Esophagus muscularis mucosa (tissue), 4 donors: Measurements from ENCODE around the gene FDX1. TPM values are rescaled to one million over a fixed set of nuclear protein-coding genes. Genes with fewer than 3 reads are reported as not detected.

ENCODE experiments used
- DNase-seq: peaks from one replicate; pipeline ENCODE4 v3.0.0-alpha.2; 2017; ENCODE audit errors: extremely low spot score
- H3K27ac ChIP-seq, 4 donors: fragments of 200-600 bp; sonication (generic); replicated peaks in 1 of 4; 1 replicate in 3 of 4; 2 replicates in 1 of 4; pipeline ENCODE4 v1.5.1; 2016 to 2019; ENCODE audit warnings: mild to moderate bottlenecking in 1 of 4
- H3K27me3 ChIP-seq, 4 donors: fragments of 200-600 bp; sonication (generic); one replicate each; pipeline versions ENCODE4 v1.5.1 to v1.6.0; 2016 to 2019
- H3K36me3 ChIP-seq, 4 donors: fragments of 200-600 bp; sonication (generic); one replicate each; pipeline ENCODE4 v1.5.1; 2016 to 2019
- H3K4me1 ChIP-seq, 4 donors: fragments of 200-600 bp; sonication (generic); one replicate each; pipeline ENCODE4 v1.5.1; 2016 to 2019
- H3K4me3 ChIP-seq, 4 donors: fragments of 200-600 bp; sonication (generic); 1 replicate in 2 of 4; 2 replicates in 2 of 4; pipeline ENCODE4 v1.5.1; 2016 to 2019; ENCODE audit warnings: mild to moderate bottlenecking in 4 of 4, moderate library complexity in 1 of 4
- H3K9me3 ChIP-seq, 4 donors: fragments of 200-600 bp; sonication (generic); 1 replicate in 3 of 4; 2 replicates in 1 of 4; pipeline ENCODE4 v1.5.1; 2016 to 2019
- EP300 ChIP-seq: sonication (generic); formaldehyde crosslinking; IDR thresholded peaks from one replicate; pipeline ENCODE4 v1.6.1; 2017; ENCODE audit warnings: antibody characterized with exemption
- POLR2A ChIP-seq: fragments of 450-650 bp; IDR thresholded peaks from one replicate; pipeline ENCODE4 v1.6.1; 2017; ENCODE audit warnings: antibody characterized with exemption, moderate library complexity, mild to moderate bottlenecking, low read depth
- POLR2AphosphoS5 ChIP-seq, 2 donors: sonication (generic); formaldehyde crosslinking; IDR thresholded peaks; one replicate each; pipeline ENCODE4 v1.6.1; 2017; ENCODE audit warnings: antibody characterized with exemption in 2 of 2
- WGBS: methylation state at CpG from one replicate; pipeline ENCODE4 v1.1.5; 2018; 5-methylcytosine and 5-hydroxymethylcytosine counted together
- intact Hi-C: fragments of 100-400 bp; cut with DNase I; formaldehyde crosslinking; loops from one replicate; pipeline ENCODE4 v1.15.1; 2023
- total RNA-seq, 4 donors: library from RNA; depleted of rRNA; stranded (reverse); fragments of >200 nt; gene quantifications; one replicate each; pipeline versions ENCODE4 v1.1.0 to v1.2.1, GENCODE V29; 2016
- TF ChIP-seq, protein P1 (sequence below), 3 experiments: fragments of 200-600 bp in 2 of 3; fragments of 450-650 bp in 1 of 3; sonication (generic) in 2 of 3; IDR thresholded peaks; one replicate each; pipeline ENCODE4 v1.5.1; 2017 to 2019; ENCODE audit warnings: antibody characterized with exemption in 3 of 3, mild to moderate bottlenecking in 2 of 3, moderate library complexity in 1 of 3

FDX1 gene
- total RNA-seq, 4 donors from 2014 or later: 12.0 to 15.7 (median 13.6) TPM

- TF ChIP-seq POLR2AphosphoS5 (IDR thresholded peaks at IDR 0.05) (no peak), POLR2A (no peak), EP300 (no peak)
- TF ChIP-seq, protein P1, sequence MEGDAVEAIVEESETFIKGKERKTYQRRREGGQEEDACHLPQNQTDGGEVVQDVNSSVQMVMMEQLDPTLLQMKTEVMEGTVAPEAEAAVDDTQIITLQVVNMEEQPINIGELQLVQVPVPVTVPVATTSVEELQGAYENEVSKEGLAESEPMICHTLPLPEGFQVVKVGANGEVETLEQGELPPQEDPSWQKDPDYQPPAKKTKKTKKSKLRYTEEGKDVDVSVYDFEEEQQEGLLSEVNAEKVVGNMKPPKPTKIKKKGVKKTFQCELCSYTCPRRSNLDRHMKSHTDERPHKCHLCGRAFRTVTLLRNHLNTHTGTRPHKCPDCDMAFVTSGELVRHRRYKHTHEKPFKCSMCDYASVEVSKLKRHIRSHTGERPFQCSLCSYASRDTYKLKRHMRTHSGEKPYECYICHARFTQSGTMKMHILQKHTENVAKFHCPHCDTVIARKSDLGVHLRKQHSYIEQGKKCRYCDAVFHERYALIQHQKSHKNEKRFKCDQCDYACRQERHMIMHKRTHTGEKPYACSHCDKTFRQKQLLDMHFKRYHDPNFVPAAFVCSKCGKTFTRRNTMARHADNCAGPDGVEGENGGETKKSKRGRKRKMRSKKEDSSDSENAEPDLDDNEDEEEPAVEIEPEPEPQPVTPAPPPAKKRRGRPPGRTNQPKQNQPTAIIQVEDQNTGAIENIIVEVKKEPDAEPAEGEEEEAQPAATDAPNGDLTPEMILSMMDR (IDR thresholded peaks at IDR 0.05): no peak
- intact Hi-C loops: no loop called here
- Histone ChIP-seq H3K27me3 (no peaks in the 10 kb centered on the region), H3K27ac (no peak overlapping the region), H3K4me3 (no peak overlapping the region), H3K36me3 (no peaks in the 10 kb centered on the region), H3K9me3 (no peaks in the 10 kb centered on the region), H3K4me1 (peaks cover 0 to 27% (median 21%) of the 10 kb centered on the region in 4 donors)
- DNase-seq: no peak
- WGBS: 88% methylated on average over 11 of the region's 12 CpGs
Measured at GRCh38 chr11:110478410-110478809, 48.7 kb downstream of the FDX1 start.

DNA sequence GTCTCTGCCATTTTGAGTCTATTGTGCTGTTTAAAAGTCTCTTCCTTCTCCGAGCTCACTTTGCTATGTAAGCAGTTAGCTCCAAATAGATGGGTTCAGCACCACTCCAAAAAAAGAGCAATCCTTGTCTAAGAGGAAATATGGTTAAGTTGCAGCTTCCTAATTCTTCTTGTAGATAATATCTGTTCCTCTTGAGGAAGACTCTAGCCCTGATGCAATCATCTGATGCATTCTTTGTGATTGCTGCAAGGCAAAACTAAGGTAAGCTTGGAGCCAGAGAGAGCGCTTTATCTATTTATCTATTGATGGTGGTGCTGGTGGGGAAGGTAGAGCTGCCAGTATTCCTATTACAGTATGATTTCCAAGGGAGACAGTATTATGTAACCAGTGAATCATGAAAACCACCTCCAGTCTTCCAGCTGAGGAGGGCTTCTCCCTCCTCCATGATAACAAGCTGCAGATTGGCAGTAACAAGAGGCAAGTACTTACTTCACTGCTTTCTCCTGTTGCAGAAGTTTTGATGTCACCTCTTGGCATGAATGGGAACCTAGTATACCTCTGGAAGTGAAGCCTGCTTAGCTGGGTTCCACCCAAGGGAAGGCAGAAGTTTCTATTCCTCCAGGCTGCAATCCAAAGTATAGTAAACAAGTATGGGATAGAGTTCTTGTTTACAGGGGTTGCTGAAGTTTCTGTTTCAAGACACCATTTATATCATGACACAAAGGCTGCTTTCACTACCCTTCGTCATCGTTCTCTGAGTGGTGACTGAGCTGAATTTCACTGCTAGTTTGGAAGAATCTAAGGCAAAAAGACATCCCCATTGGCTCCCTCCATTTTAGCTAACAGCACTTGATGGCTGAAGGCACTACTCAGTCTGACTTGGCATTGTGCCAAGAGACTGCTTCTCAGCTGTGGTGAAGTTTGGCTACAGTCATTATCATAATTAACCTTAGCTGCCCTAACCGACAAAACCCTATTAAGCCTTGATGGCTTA, 49.7 kb downstream of the FDX1 start:
- Histone ChIP-seq H3K36me3 (no peaks in the 10 kb centered on the region), H3K9me3 (no peaks in the 10 kb centered on the region), H3K4me3 (no peak overlapping the region), H3K27ac (no peak overlapping the region), H3K27me3 (no peaks in the 10 kb centered on the region), H3K4me1 (peaks cover 0 to 27% (median 21%) of the 10 kb centered on the region in 4 donors)
- TF ChIP-seq EP300 (no peak), POLR2A (no peak), POLR2AphosphoS5 (IDR thresholded peaks at IDR 0.05) (no peak)
- TF ChIP-seq, protein P1 (IDR thresholded peaks at IDR 0.05): no peak
- WGBS: 64% methylated on average over 5 of the region's 5 CpGs
- intact Hi-C loops: no loop called here
- DNase-seq: no peak

- Histone ChIP-seq H3K27ac (no peak overlapping the region), H3K36me3 (no peaks in the 10 kb centered on the region), H3K4me1 (peaks cover 0 to 16% (median 11%) of the 10 kb centered on the region in 4 donors), H3K4me3 (no peak overlapping the region), H3K9me3 (no peaks in the 10 kb centered on the region), H3K27me3 (no peaks in the 10 kb centered on the region)
- intact Hi-C loops: no loop called here
- 95% methylated on average over 5 of the region's 5 CpGs for WGBS
- DNase-seq: no peak
- TF ChIP-seq EP300: no peak
- TF ChIP-seq, protein P1 (IDR thresholded peaks at IDR 0.05): no peak
Measured at GRCh38 chr11:110481523-110481922, 51.8 kb downstream of the FDX1 start.

DNA sequence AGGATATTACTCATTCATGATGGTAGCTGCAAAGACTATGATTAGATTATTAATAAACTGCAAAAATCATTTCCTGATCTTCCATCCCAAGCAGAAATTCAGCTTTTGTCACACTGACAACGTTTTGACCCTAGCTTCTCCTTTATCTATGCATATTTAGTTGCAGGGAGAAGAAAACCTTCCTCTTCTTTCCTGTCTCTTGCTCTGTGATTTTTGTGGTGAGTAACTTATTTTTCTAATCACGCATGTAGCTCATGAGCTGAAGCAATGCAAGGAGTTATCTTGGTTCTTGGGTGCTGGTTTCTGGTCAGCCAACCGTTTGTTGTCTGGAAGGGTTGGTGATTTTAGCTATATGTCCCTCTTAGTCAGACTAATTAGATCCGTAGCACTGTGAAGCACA, 56.4 kb downstream of the FDX1 start:
- no peak for DNase-seq
- no peaks in the 10 kb centered on the region for H3K4me1 ChIP-seq
- TF ChIP-seq EP300: no peak
- TF ChIP-seq, protein P1 (IDR thresholded peaks at IDR 0.05): no peak
- TF ChIP-seq POLR2A: no peak
- TF ChIP-seq POLR2AphosphoS5 (IDR thresholded peaks at IDR 0.05): no peak
- H3K9me3 ChIP-seq: no peaks in the 10 kb centered on the region
- H3K27me3 ChIP-seq: no peaks in the 10 kb centered on the region
- H3K4me3 ChIP-seq: no peak overlapping the region
- WGBS: 87% methylated on average over 4 of the region's 4 CpGs
- intact Hi-C loops: no loop called here
- H3K36me3 ChIP-seq: no peaks in the 10 kb centered on the region
- no peak overlapping the region for H3K27ac ChIP-seq
